Breast epithelium (tissue), 4 donors: ENCODE data around the gene SIL1. TPM values are rescaled to one million over a fixed set of nuclear protein-coding genes. Genes with fewer than 3 reads are reported as not detected.
"Not testable (repeated sequence)": the region's sequence is repeated elsewhere in the genome, so short reads cannot be mapped to it uniquely, and the experiment has no call there.

Experiments used
- DNase-seq, 2 donors: peaks; one replicate each; pipeline ENCODE4 v3.0.0-alpha.2; 2019; ENCODE audit warnings: low spot score in 2 of 2
- H3K27ac ChIP-seq, 2 donors: fragments of 200-600 bp; sonication (generic) in 1 of 2; one replicate each; pipeline ENCODE4 v1.5.1; 2016 to 2019; ENCODE audit warnings: mild to moderate bottlenecking in 1 of 2
- H3K27me3 ChIP-seq, 2 donors: fragments of 200-600 bp; sonication (generic) in 1 of 2; one replicate each; pipeline versions ENCODE4 v1.5.1 to v1.6.0; 2017 to 2019; ENCODE audit warnings: control low read depth in 1 of 2, mild to moderate bottlenecking in 1 of 2
- H3K36me3 ChIP-seq: fragments of 200-600 bp; one replicate; pipeline ENCODE4 v1.5.1; 2019
- H3K4me1 ChIP-seq, 2 donors: fragments of 200-600 bp; sonication (generic); one replicate each; pipeline ENCODE4 v1.5.1; 2016 to 2019; ENCODE audit warnings: control low read depth in 1 of 2
- H3K4me3 ChIP-seq, 3 donors: fragments of 200-600 bp; sonication (generic); 1 replicate in 2 of 3; 2 replicates in 1 of 3; pipeline ENCODE4 v1.5.1; 2016 to 2019; ENCODE audit warnings: mild to moderate bottlenecking in 3 of 3, moderate library complexity in 2 of 3
- H3K9me3 ChIP-seq, 2 donors: fragments of 200-600 bp; sonication (generic) in 1 of 2; one replicate each; pipeline ENCODE4 v1.5.1; 2016 to 2019; ENCODE audit warnings: control low read depth in 1 of 2
- CTCF ChIP-seq, 3 donors: fragments of 450-650 bp; IDR thresholded peaks; one replicate each; pipeline ENCODE4 v1.5.1; 2016 to 2017; ENCODE audit warnings: antibody characterized with exemption in 3 of 3, mild to moderate bottlenecking in 3 of 3, moderate library complexity in 3 of 3
- POLR2A ChIP-seq: fragments of 450-650 bp; IDR thresholded peaks from one replicate; pipeline ENCODE4 v1.6.1; 2016; ENCODE audit warnings: antibody characterized with exemption, mild to moderate bottlenecking, moderate library complexity
- POLR2AphosphoS5 ChIP-seq, 3 donors: sonication (generic); formaldehyde crosslinking; IDR thresholded peaks; one replicate each; pipeline ENCODE4 v1.6.1; 2017; ENCODE audit warnings: antibody characterized with exemption in 3 of 3
- intact Hi-C: fragments of 100-400 bp; cut with DNase I; formaldehyde crosslinking; loops from one replicate; pipeline ENCODE4 v1.15.1; 2023; ENCODE audit warnings: low total_unique reads
- total RNA-seq, 3 donors: library from RNA; depleted of rRNA; stranded (reverse); fragments of >200 nt; gene quantifications; one replicate each; pipeline ENCODE4 v1.1.0, GENCODE V29; 2016

Gene SIL1
- total RNA-seq, 3 donors from 2014 or later: 29.9 to 63.9 (median 48.2) TPM

- Histone ChIP-seq H3K4me1 (no peaks in the 10 kb centered on the region), H3K9me3 (no peaks in the 10 kb centered on the region), H3K27me3 (no peaks in the 10 kb centered on the region), H3K4me3 (peak overlapping the region in 2 of 3 donors; percentile 24 to 54), H3K36me3 (no peaks in the 10 kb centered on the region), H3K27ac (no peak overlapping the region)
- DNase-seq: no peak
- intact Hi-C loops: no loop called here
- TF ChIP-seq CTCF (IDR thresholded peaks at IDR 0.05) (no peak), POLR2AphosphoS5 (IDR thresholded peaks at IDR 0.05) (no peak), POLR2A (no peak)
Observed at GRCh38 chr5:139223481-139223880, 25.3 kb upstream of the SIL1 start.

- no peak for DNase-seq
- Histone ChIP-seq H3K27me3 (no peaks in the 10 kb centered on the region), H3K9me3 (no peaks in the 10 kb centered on the region), H3K4me1 (no peaks in the 10 kb centered on the region), H3K4me3 (no peak overlapping the region), H3K27ac (no peak overlapping the region), H3K36me3 (no peaks in the 10 kb centered on the region)
- TF ChIP-seq POLR2AphosphoS5 (IDR thresholded peaks at IDR 0.05) (no peak), CTCF (IDR thresholded peaks at IDR 0.05) (no peak), POLR2A (no peak)
- intact Hi-C loops: no loop called here
Observed at GRCh38 chr5:139222346-139222745, 24.2 kb upstream of the SIL1 start.

GRCh38 chr5:139218038-139218437 is 19.9 kb upstream of the SIL1 start:
- H3K27me3 ChIP-seq, H3K27ac ChIP-seq, DNase-seq, H3K4me3 ChIP-seq, intact Hi-C loops, H3K36me3 ChIP-seq, H3K4me1 ChIP-seq, H3K9me3 ChIP-seq: not testable (repeated sequence)

- no peak for TF ChIP-seq POLR2A
- TF ChIP-seq POLR2AphosphoS5 (IDR thresholded peaks at IDR 0.05): no peak
- TF ChIP-seq CTCF (IDR thresholded peaks at IDR 0.05): no peak
- intact Hi-C loops: no loop called here
Observed at GRCh38 chr5:139215107-139215975, 17.2 kb upstream of the SIL1 start.

GRCh38 chr5:139214646-139215045 is 16.5 kb upstream of the SIL1 start:
- Histone ChIP-seq H3K4me3 (no peak overlapping the region), H3K27me3 (no peaks in the 10 kb centered on the region), H3K36me3 (no peaks in the 10 kb centered on the region), H3K27ac (no peak overlapping the region), H3K9me3 (no peaks in the 10 kb centered on the region), H3K4me1 (no peaks in the 10 kb centered on the region)
- intact Hi-C loops: no loop called here
- no peak for TF ChIP-seq CTCF (IDR thresholded peaks at IDR 0.05)
- TF ChIP-seq POLR2A: no peak
- TF ChIP-seq POLR2AphosphoS5 (IDR thresholded peaks at IDR 0.05): no peak
- no peak for DNase-seq

More at GRCh38 chr5:139215107-139215975, 17.2 kb upstream of the SIL1 start:
- DNase-seq: no peak
- Histone ChIP-seq H3K4me3 (no peak overlapping the region), H3K27me3 (no peaks in the 10 kb centered on the region), H3K4me1 (no peaks in the 10 kb centered on the region), H3K36me3 (no peaks in the 10 kb centered on the region), H3K27ac (no peak overlapping the region), H3K9me3 (no peaks in the 10 kb centered on the region)
